HS-27A (cell line): Measurements from ENCODE around the gene SCAPER.
A peak's percentile ranks its signal among the peaks of the same experiment; 100 is the strongest.

Experiments used
- DNase-seq: peaks from one replicate; pipeline ENCODE4 v3.0.0-alpha.2; 2012; ENCODE audit warnings: low read depth, missing footprints

SCAPER gene

DNA sequence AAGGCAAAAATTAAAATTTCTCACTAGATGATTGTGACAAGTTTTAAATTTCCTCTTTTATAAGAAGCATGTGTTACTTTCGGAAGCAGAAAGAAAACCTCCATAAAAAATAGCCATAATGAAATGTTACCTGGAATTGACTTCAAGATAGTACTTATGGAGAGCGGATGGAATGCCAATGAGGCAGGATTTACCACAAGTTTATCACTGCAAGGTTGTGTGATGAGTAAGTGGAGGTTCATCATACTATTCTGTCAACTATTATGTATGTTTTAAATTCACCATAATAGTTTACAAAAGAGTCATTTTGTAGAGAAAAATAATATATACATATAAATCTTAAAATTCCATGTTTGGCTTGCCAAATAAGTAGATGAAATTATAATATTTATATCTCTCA is 230.3 kb downstream of the SCAPER start:
- DNase-seq = no peak

DNA sequence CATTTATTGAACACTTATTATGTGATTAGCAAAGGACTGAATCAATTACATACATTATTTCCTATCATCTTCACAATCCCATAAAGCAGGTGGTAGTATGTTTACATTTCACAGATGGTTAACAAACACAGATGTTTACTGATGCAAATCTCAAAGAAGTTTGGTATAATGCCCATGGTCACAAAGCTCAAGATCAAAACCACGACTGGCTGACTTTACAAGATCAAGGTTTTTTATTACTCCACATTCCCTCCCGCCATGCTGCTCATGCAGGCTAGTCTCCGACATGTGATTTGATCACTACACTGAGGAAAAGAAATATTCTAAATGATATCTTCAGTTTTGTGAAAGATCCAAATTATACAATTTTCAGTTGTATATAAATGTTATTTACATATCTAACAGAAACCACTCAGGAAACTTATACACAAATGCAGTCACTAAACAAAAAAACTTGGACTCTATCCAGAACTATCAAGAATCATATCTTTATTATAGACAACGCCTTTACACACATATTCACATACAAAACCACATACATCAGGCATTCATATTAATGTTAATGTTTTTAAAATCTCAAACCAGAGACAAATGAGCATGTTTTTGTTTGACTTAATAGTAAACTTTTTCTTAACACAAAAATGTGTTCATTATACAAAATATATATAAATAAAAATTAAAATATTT is 235.5 kb downstream of the SCAPER start:
- no peak for DNase-seq

DNA sequence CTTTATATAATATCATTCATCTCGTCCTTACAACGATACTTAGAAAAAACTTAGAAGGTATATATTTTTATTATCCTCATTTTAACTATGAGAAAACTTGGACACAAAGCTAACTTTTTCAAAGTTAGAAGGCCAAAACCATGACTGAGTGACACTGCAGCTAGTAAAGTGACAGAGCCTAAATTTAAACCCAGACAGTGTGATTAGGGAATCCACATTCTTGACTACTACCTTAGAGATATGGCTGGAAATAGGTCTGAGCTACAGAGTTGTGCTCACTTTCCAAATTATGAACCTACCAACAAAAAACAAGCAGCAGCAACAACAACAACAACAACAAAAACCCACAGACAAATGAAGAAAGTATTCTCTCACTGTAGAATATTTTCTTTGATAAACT is 236.2 kb downstream of the SCAPER start:
- no peak for DNase-seq

DNA sequence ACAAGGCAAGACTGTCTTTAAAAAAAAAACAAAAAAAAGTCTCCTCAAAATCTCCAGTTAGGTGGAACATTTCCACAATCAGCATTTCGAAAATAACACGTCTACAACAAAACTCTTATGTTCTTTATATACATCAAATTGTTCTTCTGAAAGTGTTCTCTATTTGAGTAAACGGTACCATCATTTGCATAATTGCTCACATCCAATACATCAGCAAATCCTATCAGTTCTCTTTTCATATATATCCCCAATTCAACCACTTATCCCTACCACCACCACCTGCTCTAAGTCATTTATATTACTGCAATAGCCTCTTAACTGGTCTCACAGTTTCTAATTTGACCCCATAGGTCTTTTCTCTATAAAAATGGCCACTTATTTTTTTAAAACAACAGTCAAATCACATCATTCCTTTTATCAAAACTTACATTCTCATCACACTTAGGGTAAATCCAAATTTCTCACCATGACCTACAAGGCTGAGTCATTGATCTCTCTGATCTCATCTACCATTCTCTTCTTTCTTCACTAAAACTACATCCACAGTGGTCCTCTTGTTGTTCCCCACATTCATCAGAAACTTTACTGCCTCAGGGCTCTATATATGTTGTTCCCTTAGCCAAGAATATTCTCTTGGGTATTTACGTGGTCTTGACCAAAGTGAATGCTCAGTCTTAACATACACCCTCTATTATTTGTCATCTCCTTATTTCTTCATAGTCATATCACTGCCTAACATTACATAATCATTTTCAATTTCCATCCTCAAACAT is 237.0 kb downstream of the SCAPER start:
- no peak for DNase-seq

DNA sequence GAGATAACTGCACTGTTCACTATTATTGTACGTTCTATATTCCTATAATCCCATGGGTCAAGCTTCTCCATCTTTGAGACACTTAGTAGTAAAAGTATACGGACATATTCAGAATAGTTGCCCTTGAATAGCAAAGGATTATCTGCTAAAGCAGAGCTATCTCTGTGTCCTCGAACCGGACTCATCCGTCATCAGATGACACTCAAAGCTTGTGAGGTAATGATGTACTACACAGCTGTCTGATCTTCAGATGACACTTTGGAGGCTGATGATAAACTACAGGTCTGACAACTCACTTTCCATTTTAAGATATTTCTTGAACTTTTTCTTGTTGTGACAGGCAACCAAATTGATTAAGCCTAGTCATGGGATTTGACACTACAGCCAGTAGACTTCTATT is 240.2 kb downstream of the SCAPER start:
- DNase-seq = no peak

DNA sequence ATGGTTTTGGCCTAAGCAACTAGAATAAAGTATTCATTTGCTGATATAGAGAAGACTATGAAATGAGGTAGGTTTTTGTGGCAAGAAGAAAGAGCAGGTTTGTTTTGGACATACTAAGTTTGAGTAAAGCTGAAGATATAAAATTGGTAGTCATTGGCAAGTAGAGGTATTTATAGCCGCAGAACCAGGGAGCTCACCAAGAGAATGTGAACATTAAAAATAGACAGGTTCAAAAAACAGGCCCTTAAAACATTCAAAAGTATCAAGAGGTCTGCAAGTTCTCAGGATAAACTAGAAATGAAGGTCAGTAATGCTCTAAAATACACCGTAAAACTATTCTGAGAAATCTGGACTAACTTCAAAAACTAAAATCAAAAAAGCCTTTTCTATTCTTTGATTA is 240.7 kb downstream of the SCAPER start:
- no peak for DNase-seq

DNA sequence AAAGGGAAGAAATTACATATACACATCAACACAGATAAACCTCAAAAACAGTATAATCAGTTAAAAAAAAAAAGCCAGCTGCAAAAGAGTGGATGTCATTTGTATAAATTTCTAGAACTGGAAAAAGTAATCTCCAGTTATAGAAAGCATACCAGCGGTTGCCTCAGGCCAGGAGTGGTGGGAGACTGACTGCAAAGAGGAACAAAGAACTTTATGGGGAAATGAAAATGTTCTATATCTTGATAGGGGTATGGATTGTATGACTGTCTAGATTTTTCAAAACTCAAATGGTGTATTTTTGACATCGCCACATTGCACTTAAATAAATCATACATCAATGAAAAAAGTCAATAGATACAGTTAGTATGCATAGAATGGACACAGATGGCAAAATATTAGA is 241.6 kb downstream of the SCAPER start:
- no peak for DNase-seq

DNA sequence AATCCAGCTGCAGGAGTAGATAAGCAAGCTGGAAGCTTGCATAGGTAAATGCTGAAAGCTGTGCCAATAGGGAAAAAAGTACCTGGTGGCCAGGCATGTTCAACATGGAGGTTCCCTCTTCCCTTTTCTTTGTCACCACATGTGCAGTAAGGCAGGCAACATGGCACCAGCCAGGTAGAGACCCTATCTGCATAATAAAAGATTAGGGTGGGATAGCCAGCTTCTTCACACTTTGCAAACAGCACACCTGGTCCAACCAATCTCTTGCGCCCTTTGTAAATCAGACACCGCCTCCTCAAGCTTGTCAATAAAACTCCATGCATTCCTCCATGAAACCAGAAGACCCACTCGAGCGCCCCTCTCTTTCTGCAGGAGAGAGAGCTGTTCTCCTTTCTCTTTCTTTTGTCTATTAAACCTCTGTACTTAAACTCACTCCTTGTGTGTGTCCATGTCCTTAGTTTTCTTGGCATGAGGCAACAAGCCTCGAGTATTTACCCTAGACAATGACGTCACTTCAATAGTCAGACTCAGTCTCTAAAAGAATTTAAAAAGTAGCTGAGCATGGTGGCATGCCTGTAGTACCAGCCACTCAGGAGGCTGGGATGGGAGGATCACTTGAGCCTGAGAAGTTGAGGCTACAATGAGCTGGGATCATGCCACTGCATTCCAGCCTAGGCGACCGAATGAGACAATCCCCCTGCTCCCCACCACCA is 256.3 kb downstream of the SCAPER start:
- no peak for DNase-seq

DNA sequence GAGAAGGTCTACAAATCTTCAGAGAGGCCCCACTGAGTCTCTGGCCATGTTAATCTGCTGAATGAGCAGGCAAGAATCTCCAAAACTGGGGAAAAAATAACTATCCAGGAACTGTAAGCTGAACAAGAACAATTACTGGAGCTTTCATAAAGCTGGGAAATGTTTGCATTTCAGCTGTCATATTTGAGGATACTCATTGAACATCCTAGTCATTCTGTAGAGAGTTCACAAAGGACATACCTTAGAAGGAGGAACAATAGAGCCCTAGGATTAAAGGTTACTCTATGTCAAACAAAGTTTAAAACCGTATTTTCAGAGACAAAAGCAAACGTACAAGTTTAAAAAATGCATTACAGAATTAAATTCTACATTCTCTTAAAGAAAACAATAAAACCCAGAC is 257.5 kb downstream of the SCAPER start:
- no peak for DNase-seq

DNA sequence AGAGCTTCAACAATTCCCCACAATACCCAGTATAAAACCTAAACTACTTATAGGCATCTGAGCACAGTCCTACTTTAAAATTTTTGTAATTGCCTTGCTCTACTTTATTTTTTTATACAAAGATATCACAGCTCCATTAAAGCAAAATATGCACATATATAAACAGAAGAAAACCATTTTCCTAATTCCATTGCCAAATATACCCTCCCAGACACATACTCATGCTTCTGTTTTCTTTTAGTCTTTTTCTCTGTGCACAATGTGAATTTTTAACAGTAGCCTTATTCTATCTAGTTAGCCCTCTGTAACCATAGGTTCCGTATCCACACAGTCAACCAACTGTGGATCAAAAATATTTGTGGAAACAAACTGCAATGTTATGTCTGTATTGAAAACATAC is 260.5 kb downstream of the SCAPER start:
- no peak for DNase-seq

DNA sequence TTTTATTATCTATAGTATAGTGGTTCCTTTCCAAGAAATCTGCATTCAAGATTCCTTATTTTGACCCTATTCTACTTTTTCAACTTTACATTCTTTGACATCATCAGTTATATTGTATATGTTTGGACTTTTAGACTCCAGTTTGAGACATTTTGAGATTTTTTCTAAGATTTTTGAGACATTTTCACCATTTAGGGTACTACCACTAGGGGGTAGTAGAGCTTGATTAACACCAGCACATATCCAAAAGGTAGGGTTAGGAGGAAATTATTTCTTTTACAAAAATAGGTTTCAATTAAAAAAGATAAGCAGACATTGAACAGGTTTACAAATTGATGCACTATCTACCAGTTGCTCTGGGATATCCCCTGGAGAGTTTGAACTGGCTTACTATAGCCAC is 262.5 kb downstream of the SCAPER start:
- DNase-seq = no peak

DNA sequence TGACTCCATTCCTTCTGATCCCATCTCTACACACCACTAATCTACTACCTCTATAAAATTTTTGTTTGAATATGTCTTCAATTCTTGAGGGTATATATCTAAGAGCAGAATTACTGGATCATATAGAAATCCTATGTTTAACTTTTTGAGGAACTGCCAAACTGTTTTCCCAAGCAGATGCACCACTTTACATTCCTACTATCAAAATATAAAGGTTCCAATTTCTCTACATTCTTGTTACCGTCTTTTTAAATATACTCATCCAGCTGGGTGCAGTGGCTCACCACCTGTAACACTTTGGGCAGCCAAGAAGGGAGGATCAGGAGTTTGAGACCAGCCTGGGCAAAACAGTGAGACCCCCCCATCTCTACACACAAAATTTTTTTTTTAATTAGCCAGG is 268.0 kb downstream of the SCAPER start:
- DNase-seq = no peak

DNA sequence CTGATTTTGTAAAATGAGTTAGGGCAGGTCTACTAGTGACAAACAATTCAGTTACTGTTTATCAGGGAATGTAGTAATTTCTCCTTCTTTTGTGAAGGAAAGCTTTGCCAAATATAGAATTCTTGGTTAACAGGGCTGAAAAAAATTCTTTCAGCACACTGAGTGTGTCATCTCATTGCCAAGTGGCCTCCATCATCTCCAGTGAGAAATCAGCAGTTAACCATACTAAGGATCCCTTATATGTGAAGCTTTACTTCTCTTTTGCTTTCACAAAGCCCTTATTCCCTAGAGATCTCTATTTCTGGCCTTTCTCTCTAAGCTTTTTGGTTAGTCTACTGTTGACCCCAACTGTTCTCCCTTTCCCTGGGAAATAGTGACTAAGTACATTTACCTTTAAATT is 269.1 kb downstream of the SCAPER start:
- DNase-seq = peak; percentile 2

DNA sequence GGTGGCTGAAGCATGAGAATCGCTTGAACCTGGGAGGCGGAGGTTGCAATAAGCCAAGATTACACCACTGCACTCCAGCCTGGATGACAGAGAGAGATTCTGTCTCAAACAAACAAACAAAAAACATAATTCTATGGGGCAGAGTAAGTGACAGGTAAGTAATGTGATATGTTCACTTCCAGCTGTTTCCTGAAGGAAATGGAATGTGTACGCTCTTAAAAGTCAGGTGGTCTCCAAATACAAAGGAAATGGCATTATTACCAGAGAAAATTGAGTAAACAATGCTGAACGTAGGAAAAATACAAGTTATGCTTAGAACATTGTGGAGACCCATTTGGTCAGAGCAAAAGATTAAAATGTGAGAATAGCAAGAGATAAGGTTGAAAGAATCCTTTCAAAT is 278.5 kb downstream of the SCAPER start:
- no peak for DNase-seq

DNA sequence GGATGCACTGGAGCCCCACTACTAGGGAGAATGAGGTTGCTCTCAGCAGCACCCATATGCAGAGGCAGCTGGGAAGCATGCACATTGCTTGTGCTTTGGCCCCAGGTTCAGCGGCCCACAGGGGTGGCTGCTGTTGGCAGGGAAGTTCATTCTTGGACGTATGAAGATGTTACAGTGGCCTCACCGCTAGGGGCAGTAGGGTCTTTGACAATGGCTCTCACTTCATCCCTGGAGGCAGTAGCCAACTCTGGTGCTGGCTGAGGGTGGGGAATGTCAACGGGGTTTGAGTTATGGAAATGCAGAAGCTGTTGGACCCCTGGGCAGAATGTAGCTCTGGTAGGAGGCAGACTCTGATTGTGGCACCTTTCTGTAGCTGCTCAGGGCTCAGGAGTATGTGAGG is 279.9 kb downstream of the SCAPER start:
- DNase-seq = no peak

DNA sequence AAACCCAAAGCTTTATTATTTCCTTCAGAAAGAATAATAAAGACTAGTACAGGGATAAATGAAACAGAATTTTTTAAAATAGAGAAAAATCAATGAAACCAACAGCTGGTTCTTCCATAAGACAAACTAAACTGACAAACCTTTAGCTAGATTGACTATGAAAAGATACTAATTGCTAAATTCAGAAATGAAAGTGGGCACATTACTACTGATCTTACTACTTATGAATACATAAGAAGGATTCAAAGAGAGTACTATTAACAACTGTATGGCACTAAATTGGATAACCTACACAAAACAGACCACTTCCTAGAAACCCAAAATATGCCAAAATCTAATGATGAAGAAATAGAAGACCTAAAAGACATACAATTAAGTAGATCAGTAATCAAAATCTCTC is 290.4 kb downstream of the SCAPER start:
- DNase-seq = no peak

DNA sequence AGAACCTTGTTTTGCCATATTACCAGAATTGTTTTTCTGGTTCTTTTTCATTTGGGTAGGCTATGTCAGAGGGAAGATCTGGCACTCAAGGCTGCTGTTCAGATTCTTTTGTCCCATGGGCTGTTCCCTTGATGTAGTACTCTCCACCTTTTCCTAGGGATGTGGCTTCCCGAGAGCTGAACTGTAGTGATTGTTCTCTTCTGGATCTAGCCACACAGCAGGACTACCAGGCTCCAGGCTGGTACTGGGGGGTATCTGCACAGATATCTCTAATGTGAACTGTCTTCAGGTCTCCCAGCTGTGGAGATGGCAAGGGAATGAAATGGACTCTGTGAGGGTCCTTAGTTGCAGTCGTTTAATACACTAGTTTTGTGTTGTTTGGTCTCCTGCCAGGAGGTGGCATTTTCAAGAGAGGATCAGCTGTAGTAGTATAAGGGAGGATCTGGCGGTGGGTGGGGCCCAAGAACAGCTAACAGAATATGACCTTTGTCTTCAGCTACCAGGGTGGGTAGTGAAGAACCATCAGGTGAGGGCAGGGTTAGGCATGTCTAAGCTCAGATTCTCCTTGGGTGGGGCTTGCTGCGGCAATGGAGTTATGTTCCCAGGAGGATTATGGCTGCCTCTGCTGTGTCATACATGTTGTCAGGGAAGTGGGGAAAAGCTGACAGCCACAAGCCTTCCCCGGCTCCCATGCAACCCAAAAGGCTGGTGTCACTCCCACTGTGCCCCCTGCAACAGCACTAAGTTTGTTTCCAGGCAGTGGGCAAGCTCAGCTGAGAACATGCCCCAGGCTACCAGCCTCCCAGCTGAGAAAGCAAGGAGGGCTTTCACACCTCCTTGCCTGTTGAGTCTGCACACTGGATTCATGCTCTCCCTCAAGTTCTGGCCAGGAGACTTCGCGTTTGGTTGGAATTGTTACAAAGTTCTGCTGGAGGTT is 316.1 kb downstream of the SCAPER start:
- DNase-seq = no peak

DNA sequence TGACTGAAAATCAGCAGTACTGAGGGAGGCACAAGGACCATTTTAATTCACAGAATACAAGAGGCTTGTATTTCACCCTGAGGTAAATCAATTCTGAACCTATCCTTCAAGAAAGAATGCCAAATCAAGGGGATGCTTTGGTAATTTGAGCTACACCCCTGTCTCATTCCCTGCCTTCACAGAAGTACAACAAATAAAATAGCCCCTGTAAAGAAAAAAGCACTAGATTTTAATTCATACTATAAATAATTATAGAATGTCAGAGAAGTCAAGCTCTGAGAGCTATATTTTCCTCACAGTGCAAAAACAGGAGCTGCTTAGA is 319.6 kb downstream of the SCAPER start:
- no peak for DNase-seq

DNA sequence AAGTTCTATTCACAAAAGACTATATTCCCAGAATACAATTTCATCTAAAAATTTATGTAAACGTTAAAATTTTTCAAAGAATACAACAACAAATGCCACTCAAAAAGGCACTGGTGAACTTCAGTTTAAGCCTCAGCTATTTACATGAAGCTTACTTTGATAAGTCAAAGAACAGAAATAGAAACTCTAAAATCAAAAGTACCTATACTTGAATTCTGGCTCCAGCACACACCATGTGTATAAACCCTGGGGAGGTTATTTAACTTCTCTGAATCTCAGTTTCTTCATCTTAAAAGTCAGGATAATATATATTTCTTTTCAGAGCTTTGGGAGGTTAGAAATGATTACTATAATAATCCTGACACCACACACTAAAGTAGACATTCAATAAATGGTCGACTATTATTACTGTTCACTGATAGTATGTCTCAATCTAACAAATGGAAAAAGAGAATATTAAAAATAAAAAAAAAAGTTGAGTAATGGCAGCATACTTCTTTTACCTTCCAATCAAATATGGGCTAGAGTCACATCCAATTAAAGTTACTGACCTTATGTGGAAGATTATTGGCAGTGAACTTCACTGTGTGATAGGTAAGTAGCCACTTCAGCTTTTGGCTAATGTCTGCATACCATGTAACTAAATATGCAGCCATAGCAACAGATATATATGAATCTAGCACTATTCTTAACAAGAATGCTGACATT is 320.1 kb downstream of the SCAPER start:
- no peak for DNase-seq

DNA sequence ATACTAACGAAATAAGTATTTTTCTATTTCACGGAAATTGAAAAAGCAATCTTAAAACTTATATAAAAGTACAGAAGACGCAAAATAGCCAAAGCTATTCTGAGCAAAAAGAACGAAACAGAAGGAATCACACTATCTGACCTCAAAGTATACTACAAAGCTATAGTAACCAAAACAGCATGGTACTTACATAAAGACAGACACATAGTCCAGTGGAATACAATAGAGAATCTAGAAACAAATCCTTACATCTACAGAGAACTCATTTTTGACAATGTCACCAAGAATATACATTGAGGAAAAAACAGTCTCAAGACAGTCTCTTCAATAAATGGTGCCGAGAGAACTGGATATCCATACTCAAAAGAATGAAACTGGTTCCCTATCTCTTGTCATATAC is 322.6 kb downstream of the SCAPER start:
- no peak for DNase-seq

DNA sequence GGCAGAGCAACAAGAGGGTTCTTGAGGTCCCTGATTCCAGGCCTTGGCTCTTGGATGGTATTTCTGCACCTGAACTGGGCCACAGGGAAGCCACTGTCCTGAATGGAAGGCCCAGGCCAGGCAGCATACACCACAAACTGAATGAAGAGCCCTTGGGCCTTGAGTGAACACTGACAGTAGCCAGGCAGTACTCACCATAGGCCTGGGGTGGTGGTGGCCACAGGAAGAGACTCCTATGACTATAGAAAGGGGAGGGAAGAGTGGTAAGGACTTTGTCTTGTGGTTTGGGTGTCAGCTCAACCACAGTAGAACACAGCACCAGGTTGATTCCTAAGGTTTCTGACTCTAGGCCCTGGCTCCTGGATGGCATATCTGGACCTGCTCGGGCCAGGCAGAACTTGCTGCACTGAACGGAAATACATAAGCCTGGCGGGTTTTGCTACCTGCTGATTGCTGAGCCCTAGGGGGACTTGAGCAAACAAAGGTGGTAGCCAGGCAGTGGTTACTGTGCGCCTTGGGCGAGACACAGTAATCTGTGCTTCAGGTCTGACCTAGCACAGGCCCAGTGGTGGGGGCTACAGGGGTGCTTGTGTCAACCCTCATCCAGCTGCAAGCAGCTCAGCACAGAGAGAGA is 327.1 kb downstream of the SCAPER start:
- no peak for DNase-seq
